ENCODE results near the gene PPIL6. TPM values are rescaled to one million over a fixed set of nuclear protein-coding genes. Genes with fewer than 3 reads are reported as not detected.

The PPIL6 gene
- 1 to 10 TPM in 3 of 4 donors, under 1 TPM in 1; 0.35 to 6.1 (median 2.8) TPM for total RNA-seq

DNA sequence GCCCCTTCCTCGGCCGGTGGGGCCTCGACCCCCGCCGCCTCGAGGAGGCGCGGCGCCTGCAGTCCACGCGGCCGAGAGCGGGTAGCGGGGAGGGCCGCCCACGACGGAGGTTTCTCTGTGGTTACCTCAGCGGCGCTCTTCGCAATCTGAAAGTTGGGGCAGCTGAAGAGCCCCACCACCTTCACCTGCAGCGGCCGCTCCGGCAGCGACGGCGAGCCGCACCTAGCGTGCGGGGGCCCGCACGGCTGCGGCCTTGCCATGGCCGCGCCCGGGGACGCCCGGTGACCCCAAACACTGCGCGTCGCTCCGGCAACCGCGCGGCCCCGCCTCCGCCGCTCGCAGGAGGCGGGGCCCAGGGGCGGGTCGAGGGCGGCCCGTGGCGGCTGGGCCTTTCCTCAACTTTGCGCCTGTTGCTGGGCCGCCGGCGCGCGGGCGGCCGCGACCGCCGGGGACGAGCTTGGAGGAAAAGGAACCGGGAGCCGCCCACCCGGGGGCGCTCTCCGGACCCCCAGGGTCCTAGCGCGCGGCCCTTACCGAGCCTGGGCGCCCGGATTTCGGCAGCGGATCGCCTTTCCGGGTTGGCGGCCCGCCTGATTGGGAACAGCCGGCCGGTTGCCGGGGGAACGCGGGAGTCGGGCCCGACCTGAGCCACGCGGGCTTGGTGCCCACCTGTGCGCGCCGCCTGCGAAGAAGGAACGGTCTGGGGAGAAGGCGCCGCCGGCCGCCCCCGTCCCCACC, at the start of gene PPIL6, which contains the start of gene SMPD2:
Gene PPIL6, minus strand, starts transcription at position 298 of the 738 bp plus-strand sequence. Its CDS starts 38 bp downstream, at position 260.
Gene SMPD2, plus strand, starts transcription at position 394 of the 738 bp plus-strand sequence. CDS start 398 bp downstream, outside the sequence.
- Histone ChIP-seq H3K27me3 (no peaks in the 10 kb centered on the region), H3K4me3 (peak within 1 kb of the TSS; percentile 66 to 92 (median 81)), H3K27ac (peak within 1 kb of the TSS; percentile 85 to 92 (median 88)), H3K9me3 (no peaks in the 10 kb centered on the region), H3K4me1 (peaks cover 9 to 55% (median 19%) of the 10 kb centered on the region in 3 donors), H3K36me3 (peaks cover 0 to 31% (median 11%) of the 10 kb centered on the region in 3 donors)
- WGBS, 2 donors: 0% methylated on average over 11 of the region's 102 CpGs; no CpG with 5 or more reads in 1 of the 2 donors
- TF ChIP-seq POLR2A (IDR thresholded peaks at IDR 0.05): peak in 2 of 4 donors; percentile 27 to 59
- TF ChIP-seq, protein P1, sequence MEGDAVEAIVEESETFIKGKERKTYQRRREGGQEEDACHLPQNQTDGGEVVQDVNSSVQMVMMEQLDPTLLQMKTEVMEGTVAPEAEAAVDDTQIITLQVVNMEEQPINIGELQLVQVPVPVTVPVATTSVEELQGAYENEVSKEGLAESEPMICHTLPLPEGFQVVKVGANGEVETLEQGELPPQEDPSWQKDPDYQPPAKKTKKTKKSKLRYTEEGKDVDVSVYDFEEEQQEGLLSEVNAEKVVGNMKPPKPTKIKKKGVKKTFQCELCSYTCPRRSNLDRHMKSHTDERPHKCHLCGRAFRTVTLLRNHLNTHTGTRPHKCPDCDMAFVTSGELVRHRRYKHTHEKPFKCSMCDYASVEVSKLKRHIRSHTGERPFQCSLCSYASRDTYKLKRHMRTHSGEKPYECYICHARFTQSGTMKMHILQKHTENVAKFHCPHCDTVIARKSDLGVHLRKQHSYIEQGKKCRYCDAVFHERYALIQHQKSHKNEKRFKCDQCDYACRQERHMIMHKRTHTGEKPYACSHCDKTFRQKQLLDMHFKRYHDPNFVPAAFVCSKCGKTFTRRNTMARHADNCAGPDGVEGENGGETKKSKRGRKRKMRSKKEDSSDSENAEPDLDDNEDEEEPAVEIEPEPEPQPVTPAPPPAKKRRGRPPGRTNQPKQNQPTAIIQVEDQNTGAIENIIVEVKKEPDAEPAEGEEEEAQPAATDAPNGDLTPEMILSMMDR (IDR thresholded peaks at IDR 0.05): peak in 2 of 6 experiments; percentile 16 to 21
- intact Hi-C loops (cut with DNase I): no loop called here
- peak; percentile 26 for DNase-seq

DNA sequence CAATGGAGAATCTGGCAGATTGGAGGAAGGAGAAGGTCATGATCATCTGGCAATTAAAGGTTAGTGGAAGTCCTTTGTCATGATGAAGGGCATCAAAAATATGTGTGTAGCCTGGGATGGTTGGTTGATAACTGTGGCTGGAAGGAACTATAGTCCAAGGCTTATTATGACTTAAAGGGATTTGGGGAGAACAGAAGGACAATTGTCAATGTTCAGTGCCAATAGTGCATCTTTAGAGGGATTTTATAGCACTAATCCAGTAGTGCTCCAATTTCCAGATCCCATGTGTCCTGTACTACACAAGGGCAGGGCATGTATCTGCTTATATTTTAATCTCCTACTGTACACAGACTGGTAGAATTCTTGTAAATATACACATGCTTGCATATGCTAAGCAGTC, 47.6 kb upstream of the PPIL6 start:
- TF ChIP-seq POLR2A (IDR thresholded peaks at IDR 0.05): no peak
- TF ChIP-seq, protein P1 (IDR thresholded peaks at IDR 0.05): no peak
- intact Hi-C loops (cut with DNase I): no loop called here
- H3K4me1 ChIP-seq: peaks cover 0 to 25% (median 0%) of the 10 kb centered on the region in 3 donors
- no peaks in the 10 kb centered on the region for H3K27me3 ChIP-seq
- H3K27ac ChIP-seq: no peak overlapping the region
- DNase-seq: no peak
- H3K36me3 ChIP-seq: no peaks in the 10 kb centered on the region
- H3K4me3 ChIP-seq: no peak overlapping the region
- no peaks in the 10 kb centered on the region for H3K9me3 ChIP-seq

DNA sequence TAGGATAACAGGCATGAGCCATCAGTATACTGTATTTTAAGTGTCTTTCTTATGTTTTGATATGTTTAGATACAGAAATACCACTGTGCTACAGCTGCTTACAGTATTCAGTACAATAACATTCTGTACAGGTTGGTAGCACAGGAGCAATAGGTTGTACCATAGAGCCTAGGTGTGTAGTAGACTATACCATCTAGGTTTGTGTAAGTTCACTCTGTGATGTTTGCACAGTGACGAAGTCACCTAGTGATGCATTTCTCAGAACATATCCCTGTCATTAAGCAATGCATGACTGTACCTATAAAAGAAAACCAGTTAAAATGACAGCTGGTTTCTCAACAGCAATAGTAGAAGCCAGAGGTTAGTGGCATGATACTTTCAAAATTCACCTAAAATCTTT, 45.6 kb upstream of the PPIL6 start:
- WGBS, 2 donors: 50 to 71% methylated on average over 1 of the region's 1 CpG

DNA sequence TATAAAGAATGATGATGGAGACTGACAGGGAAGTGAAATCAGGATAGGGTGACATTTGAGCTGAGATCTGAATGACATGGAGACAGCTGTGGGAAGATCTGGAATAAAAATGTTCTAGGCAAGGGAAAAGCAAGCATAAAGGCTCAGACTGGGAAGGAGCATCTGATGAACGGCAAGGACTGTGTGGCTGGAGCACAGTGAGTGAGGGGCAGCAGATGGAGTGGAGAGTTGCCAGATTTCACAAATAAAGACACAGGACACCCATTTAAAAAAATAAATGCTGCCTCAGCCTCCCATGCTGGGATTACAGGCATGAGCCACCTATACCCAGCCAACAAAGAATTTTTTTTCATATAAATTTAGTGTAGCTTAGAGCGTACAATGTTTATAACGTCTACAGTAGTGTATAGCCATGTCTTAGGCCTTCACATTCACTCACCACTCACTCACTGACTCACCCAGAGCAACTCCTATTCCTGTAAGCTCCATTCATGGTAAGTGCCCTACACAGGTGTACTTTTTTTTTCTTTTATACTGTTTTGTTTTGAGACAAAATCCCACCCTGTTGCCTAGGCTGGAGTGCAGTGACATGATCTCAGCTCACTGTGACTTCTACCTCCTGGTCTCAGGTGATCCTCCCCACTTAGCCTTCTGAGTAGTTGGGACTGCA, 45.0 kb upstream of the PPIL6 start:
- peak overlapping the region in 3 of 4 donors; percentile 6 to 94 (median 58) for H3K27ac ChIP-seq
- H3K4me1 ChIP-seq: peaks cover 11 to 49% (median 19%) of the 10 kb centered on the region in 3 donors
- peaks cover 2 to 14% (median 5%) of the 10 kb centered on the region in 3 donors for H3K36me3 ChIP-seq
- TF ChIP-seq, protein P1 (IDR thresholded peaks at IDR 0.05): no peak
- TF ChIP-seq POLR2A (IDR thresholded peaks at IDR 0.05): no peak
- intact Hi-C loops (cut with DNase I): no loop called here
- H3K27me3 ChIP-seq: no peaks in the 10 kb centered on the region
- H3K4me3 ChIP-seq: no peak overlapping the region
- DNase-seq: no peak
- H3K9me3 ChIP-seq: no peaks in the 10 kb centered on the region
- 58 to 65% methylated on average over 3 of the region's 3 CpGs for WGBS, 2 donors

More for the DNA sequence above, 45.6 kb upstream of the PPIL6 start:
- no peak for TF ChIP-seq POLR2A (IDR thresholded peaks at IDR 0.05)
- TF ChIP-seq, protein P1 (IDR thresholded peaks at IDR 0.05): no peak
- H3K36me3 ChIP-seq: peaks cover 0 to 7% (median 5%) of the 10 kb centered on the region in 3 donors
- H3K9me3 ChIP-seq: no peaks in the 10 kb centered on the region
- H3K4me1 ChIP-seq: peaks cover 4 to 42% (median 12%) of the 10 kb centered on the region in 3 donors
- peak overlapping the region in 3 of 4 donors; percentile 6 to 58 (median 42) for H3K27ac ChIP-seq
- no peak overlapping the region for H3K4me3 ChIP-seq
- intact Hi-C loops (cut with DNase I): no loop called here
- no peak for DNase-seq
- no peaks in the 10 kb centered on the region for H3K27me3 ChIP-seq

DNA sequence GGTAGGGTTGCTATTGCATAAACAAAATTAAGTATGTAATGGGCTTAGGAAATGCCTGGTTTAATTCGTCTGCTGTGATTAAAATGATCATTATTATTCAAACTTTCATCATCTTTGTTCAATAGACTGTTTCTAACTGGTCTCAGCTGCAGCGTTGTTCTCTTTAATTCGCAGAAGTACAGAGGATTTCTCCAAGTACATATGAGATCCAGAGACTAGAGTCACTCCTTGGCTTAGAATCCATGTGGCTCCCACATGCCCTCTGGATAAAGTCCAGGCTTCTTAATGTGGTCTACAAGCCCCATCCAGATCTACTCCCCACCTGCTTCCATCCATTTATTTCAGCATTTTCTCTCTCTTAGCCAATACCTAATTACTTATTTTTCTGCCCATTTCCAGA, 43.7 kb upstream of the PPIL6 start:
- 46 to 67% methylated on average over 3 of the region's 3 CpGs for WGBS, 2 donors
- peaks cover 22 to 62% (median 30%) of the 10 kb centered on the region in 3 donors for H3K4me1 ChIP-seq
- peak overlapping the region; percentile 59 to 94 (median 88) for H3K27ac ChIP-seq
- H3K4me3 ChIP-seq: peak overlapping the region in 1 of 4 donors; percentile 99
- H3K36me3 ChIP-seq: peaks cover 3 to 19% (median 5%) of the 10 kb centered on the region in 3 donors
- no peak for DNase-seq
- intact Hi-C loops (cut with DNase I): no loop called here
- TF ChIP-seq, protein P1 (IDR thresholded peaks at IDR 0.05): no peak
- TF ChIP-seq POLR2A (IDR thresholded peaks at IDR 0.05): no peak
- H3K27me3 ChIP-seq: no peaks in the 10 kb centered on the region
- no peaks in the 10 kb centered on the region for H3K9me3 ChIP-seq
